ENCODE measurements around the gene NVL. TPM values are rescaled to one million over a fixed set of nuclear protein-coding genes. Genes with fewer than 3 reads are reported as not detected.
"Not testable (repeated sequence)": the region's sequence is repeated elsewhere in the genome, so short reads cannot be mapped to it uniquely, and the experiment has no call there.

Gene NVL
- total and polyA plus RNA-seq, 10 donors = 23.3 to 61.9 (median 35.0) TPM

- H3K4me3 ChIP-seq = no peak overlapping the region
- TF ChIP-seq POLR2AphosphoS5 (IDR thresholded peaks at IDR 0.05) (no peak), CTCF (IDR thresholded peaks at IDR 0.05 in 8 of 11, conservative IDR thresholded peaks at IDR 0.05 in 3 of 11) (no peak), POLR2A (IDR thresholded peaks at IDR 0.05) (no peak)
- WGBS, 5 donors = 90 to 100% (median 96%) methylated on average over 2 of the region's 2 CpGs
- no peaks in the 10 kb centered on the region for H3K27me3 ChIP-seq (replicated peaks in 1 of 7)
- H3K36me3 ChIP-seq = peaks cover 3 to 100% (median 64%) of the 10 kb centered on the region in 6 donors
- no peaks in the 10 kb centered on the region for H3K4me1 ChIP-seq
- no peaks in the 10 kb centered on the region for H3K9me3 ChIP-seq
- no peak for DNase-seq
- no peak overlapping the region for H3K27ac ChIP-seq
- intact Hi-C loops (cut with DNase I; ENCODE audit: low total_unique reads) = no loop called here
Observed at GRCh38 chr1:224312025-224312424, 17.9 kb downstream of the NVL start.

- WGBS, 5 donors = 94 to 100% (median 95%) methylated on average over 1 of the region's 1 CpG
- H3K4me3 ChIP-seq; H3K4me1 ChIP-seq; H3K27ac ChIP-seq; H3K27me3 ChIP-seq (replicated peaks in 1 of 7); DNase-seq; intact Hi-C loops (cut with DNase I; ENCODE audit: low total_unique reads); H3K9me3 ChIP-seq: not testable (repeated sequence)
- H3K36me3 ChIP-seq = peaks cover 3 to 100% (median 64%) of the 10 kb centered on the region in 6 donors
Observed at GRCh38 chr1:224311503-224311902, 18.5 kb downstream of the NVL start.

- H3K4me1 ChIP-seq = no peaks in the 10 kb centered on the region
- DNase-seq = no peak
- H3K4me3 ChIP-seq = no peak overlapping the region
- 94 to 99% (median 96%) methylated on average over 3 of the region's 3 CpGs for WGBS, 5 donors
- no peak overlapping the region for H3K27ac ChIP-seq
- TF ChIP-seq CTCF (IDR thresholded peaks at IDR 0.05 in 8 of 11, conservative IDR thresholded peaks at IDR 0.05 in 3 of 11) (no peak), POLR2AphosphoS5 (IDR thresholded peaks at IDR 0.05) (no peak), POLR2A (IDR thresholded peaks at IDR 0.05) (no peak)
- peaks cover 3 to 100% (median 82%) of the 10 kb centered on the region in 6 donors for H3K36me3 ChIP-seq
- H3K9me3 ChIP-seq = no peaks in the 10 kb centered on the region
- no peaks in the 10 kb centered on the region for H3K27me3 ChIP-seq (replicated peaks in 1 of 7)
- intact Hi-C loops (cut with DNase I; ENCODE audit: low total_unique reads) = no loop called here
Observed at GRCh38 chr1:224308064-224308463, 21.9 kb downstream of the NVL start.

GRCh38 chr1:224304767-224305166 lies 25.2 kb downstream of the NVL start:
- Histone ChIP-seq H3K4me1 (no peaks in the 10 kb centered on the region), H3K36me3 (peaks cover 0 to 100% (median 90%) of the 10 kb centered on the region in 6 donors), H3K27me3 (replicated peaks in 1 of 7) (no peaks in the 10 kb centered on the region), H3K4me3 (no peak overlapping the region), H3K9me3 (no peaks in the 10 kb centered on the region), H3K27ac (no peak overlapping the region)
- DNase-seq = no peak
- intact Hi-C loops (cut with DNase I; ENCODE audit: low total_unique reads) = no loop called here
- TF ChIP-seq POLR2AphosphoS5 (IDR thresholded peaks at IDR 0.05) = no peak
- no peak for TF ChIP-seq CTCF (IDR thresholded peaks at IDR 0.05 in 8 of 11, conservative IDR thresholded peaks at IDR 0.05 in 3 of 11)
- no peak for TF ChIP-seq POLR2A (IDR thresholded peaks at IDR 0.05)
- 83 to 97% (median 89%) methylated on average over 2 of the region's 2 CpGs for WGBS, 5 donors

- intact Hi-C loops (cut with DNase I; ENCODE audit: low total_unique reads) = no loop called here
- no peak overlapping the region for H3K27ac ChIP-seq
- WGBS, 5 donors = 95 to 97% (median 96%) methylated on average over 7 of the region's 7 CpGs
- peaks cover 0 to 100% (median 94%) of the 10 kb centered on the region in 6 donors for H3K36me3 ChIP-seq
- H3K9me3 ChIP-seq = no peaks in the 10 kb centered on the region
- no peaks in the 10 kb centered on the region for H3K27me3 ChIP-seq (replicated peaks in 1 of 7)
- H3K4me1 ChIP-seq = no peaks in the 10 kb centered on the region
- DNase-seq = no peak
- TF ChIP-seq CTCF (IDR thresholded peaks at IDR 0.05 in 8 of 11, conservative IDR thresholded peaks at IDR 0.05 in 3 of 11) = no peak
- TF ChIP-seq POLR2AphosphoS5 (IDR thresholded peaks at IDR 0.05) = no peak
- no peak for TF ChIP-seq POLR2A (IDR thresholded peaks at IDR 0.05)
- H3K4me3 ChIP-seq = no peak overlapping the region
Observed at GRCh38 chr1:224302947-224303346, 27.0 kb downstream of the NVL start.
